HEK293T (cell line): ENCODE data around the gene NDUFA13.

Experiments
- BHLHE40 ChIP-seq: fragments of 450-650 bp; IDR thresholded peaks from 2 replicates; pipeline ENCODE4 v1.6.1; 2016; ENCODE audit warnings: mild to moderate bottlenecking, moderate library complexity, borderline replicate concordance
- ELF4 ChIP-seq: fragments of 450-650 bp; IDR thresholded peaks from 2 replicates; pipeline ENCODE4 v1.6.1; 2017; ENCODE audit warnings: antibody characterized with exemption
- FOXA1 ChIP-seq: fragments of 450-650 bp; IDR thresholded peaks from 2 replicates; pipeline ENCODE4 v1.6.1; 2016; ENCODE audit warnings: mild to moderate bottlenecking
- TF ChIP-seq, protein P1 (sequence below): fragments of 450-650 bp; IDR thresholded peaks from 2 replicates; pipeline ENCODE4 v1.6.1; 2016

DNA sequence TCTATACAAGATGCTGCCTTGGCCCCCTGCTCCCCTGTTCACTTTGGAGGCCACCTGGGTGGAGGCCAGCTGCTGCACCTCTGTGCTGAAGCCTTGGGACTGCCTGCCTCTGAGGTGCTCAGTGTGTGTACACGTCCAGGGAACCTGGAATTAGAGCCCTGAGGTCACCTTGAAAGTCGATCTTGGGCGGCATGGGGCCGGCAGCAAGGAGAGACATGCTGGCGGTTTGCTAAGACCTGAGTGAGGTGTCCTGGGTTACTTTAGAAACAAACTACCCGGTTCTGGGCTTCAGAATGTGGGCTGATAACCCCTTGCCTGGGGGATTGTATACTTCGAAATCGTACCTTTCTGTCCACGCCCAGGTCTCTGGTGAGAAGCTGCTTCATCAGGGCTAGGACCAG, 26.2 kb upstream of the NDUFA13 start:
- no peak for TF ChIP-seq BHLHE40
- TF ChIP-seq FOXA1: no peak
- TF ChIP-seq, protein P1, sequence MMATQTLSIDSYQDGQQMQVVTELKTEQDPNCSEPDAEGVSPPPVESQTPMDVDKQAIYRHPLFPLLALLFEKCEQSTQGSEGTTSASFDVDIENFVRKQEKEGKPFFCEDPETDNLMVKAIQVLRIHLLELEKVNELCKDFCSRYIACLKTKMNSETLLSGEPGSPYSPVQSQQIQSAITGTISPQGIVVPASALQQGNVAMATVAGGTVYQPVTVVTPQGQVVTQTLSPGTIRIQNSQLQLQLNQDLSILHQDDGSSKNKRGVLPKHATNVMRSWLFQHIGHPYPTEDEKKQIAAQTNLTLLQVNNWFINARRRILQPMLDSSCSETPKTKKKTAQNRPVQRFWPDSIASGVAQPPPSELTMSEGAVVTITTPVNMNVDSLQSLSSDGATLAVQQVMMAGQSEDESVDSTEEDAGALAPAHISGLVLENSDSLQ: no peak
- TF ChIP-seq ELF4: no peak
